K562 (cell line): ENCODE data around the gene ZNF384. TPM values are rescaled to one million over a fixed set of nuclear protein-coding genes. Genes with fewer than 3 reads are reported as not detected.

ENCODE experiments used
- ELF1 ChIP-seq: fragments of 200-800 bp; sonication (Bioruptor generic); IDR thresholded peaks from 2 replicates; pipeline ENCODE4 v1.6.1; 2016; ENCODE audit warnings: missing genetic modification characterization, missing compliant biosample characterization
- L3MBTL2 ChIP-seq: fragments of 450-650 bp; IDR thresholded peaks from 2 replicates; pipeline ENCODE4 v1.6.1; 2016; ENCODE audit warnings: mild to moderate bottlenecking, moderate library complexity
- MYC ChIP-seq, 2 experiments: fragments of 250-450 bp in 1 of 2; sonication (Bioruptor Pico) in 1 of 2; IDR thresholded peaks; 2 replicates each; pipeline versions ENCODE4 v1.5.1 to v1.6.1; 2012 to 2021; ENCODE audit warnings: low read depth in 2 of 2, borderline replicate concordance in 1 of 2, improper control_type of control experiment in 1 of 2, low read length in 1 of 2, mild to moderate bottlenecking in 1 of 2, moderate library complexity in 1 of 2
- NFE2 ChIP-seq: IDR thresholded peaks from 2 replicates; pipeline ENCODE4 v1.6.1; 2014; ENCODE audit warnings: antibody characterized with exemption, low read depth
- PCBP1 ChIP-seq: fragments of 200-400 bp; formaldehyde crosslinking; IDR thresholded peaks from 2 replicates; pipeline ENCODE4 v1.6.1; 2018; ENCODE audit warnings: mild to moderate bottlenecking, low read depth, low read length; ENCODE audit not compliant: poor library complexity, severe bottlenecking
- RAD51 ChIP-seq: fragments of 450-650 bp; IDR thresholded peaks from 2 replicates; pipeline ENCODE4 v1.7.1; 2016; ENCODE audit warnings: low read depth, mild to moderate bottlenecking, borderline replicate concordance
- ZNF175 ChIP-seq: fragments of 200-800 bp; sonication (Bioruptor generic); IDR thresholded peaks from 2 replicates; pipeline ENCODE4 v1.6.1; 2016; ENCODE audit warnings: low read depth, mild to moderate bottlenecking, missing genetic modification characterization, missing compliant biosample characterization
- polyA plus RNA-seq, 8 experiments: library from polyadenylated mRNA; depleted of rRNA in 4 of 8; stranded (reverse) in 5 of 8; unstranded in 3 of 8; fragments of >200 nt; fragmentation: Nextera tagmentation in 2 of 8; fragmentation: Illumina TruSeq in 1 of 8; extraction: Ambion mirVana in 2 of 8; extraction: Trizol in 1 of 8; gene quantifications; 2 replicates each; pipeline versions ENCODE4 v1.2.1 to v1.2.3, GENCODE V29; 2011 to 2014; ENCODE audit warnings: inconsistent platforms in 1 of 8, missing spikeins in 1 of 8
- total RNA-seq, 7 experiments: library from RNA; depleted of rRNA in 6 of 7; stranded (reverse); fragments of >200 nt in 6 of 7; fragmentation: Illumina TruSeq in 2 of 7; extraction: Trizol in 2 of 7; gene quantifications; 2 replicates each; pipeline versions ENCODE4 v1.2.1 to v1.2.3, GENCODE V29; 2011 to 2021; ENCODE audit warnings: low replicate concordance in 1 of 7
- TF ChIP-seq, protein P1 (sequence below): fragments of 450-650 bp; IDR thresholded peaks from 2 replicates; pipeline ENCODE4 v1.6.1; 2016; ENCODE audit warnings: mild to moderate bottlenecking, moderate library complexity
- TF ChIP-seq, protein P2 (sequence below), 2 experiments: fragments of 450-650 bp; conservative IDR thresholded peaks; 2 replicates each; pipeline ENCODE4 v1.6.1; 2017; ENCODE audit warnings: mild to moderate bottlenecking in 2 of 2, moderate library complexity in 2 of 2
- TF ChIP-seq, protein P3 (sequence below): sonication (generic); formaldehyde crosslinking; IDR thresholded peaks from 2 replicates; pipeline ENCODE4 v1.8.0; 2022; ENCODE audit warnings: mild to moderate bottlenecking, missing genetic modification reagents

ZNF384 gene
- total and polyA plus RNA-seq, 9 of the 15 experiments (the other 6 are each of a cell fraction or from before 2014, with no cell fraction given) = 0.36 to 64.8 (median 21.3) TPM

DNA sequence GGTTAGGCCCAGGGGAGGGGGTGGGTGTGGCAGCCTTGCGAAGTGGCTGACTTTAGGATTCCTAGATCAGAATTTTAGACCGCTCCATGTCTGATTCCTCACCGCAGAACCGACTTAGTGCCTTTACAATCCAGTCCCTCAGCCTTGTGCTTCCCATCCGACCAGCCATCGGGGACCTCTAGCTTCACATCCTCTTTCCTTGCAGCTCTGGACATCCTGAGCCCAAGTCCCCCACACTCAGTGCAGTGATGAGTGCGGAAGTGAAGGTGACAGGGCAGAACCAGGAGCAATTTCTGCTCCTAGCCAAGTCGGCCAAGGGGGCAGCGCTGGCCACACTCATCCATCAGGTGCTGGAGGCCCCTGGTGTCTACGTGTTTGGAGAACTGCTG lies 35.2 kb upstream of the ZNF384 start (continued):
- TF ChIP-seq, protein P1, sequence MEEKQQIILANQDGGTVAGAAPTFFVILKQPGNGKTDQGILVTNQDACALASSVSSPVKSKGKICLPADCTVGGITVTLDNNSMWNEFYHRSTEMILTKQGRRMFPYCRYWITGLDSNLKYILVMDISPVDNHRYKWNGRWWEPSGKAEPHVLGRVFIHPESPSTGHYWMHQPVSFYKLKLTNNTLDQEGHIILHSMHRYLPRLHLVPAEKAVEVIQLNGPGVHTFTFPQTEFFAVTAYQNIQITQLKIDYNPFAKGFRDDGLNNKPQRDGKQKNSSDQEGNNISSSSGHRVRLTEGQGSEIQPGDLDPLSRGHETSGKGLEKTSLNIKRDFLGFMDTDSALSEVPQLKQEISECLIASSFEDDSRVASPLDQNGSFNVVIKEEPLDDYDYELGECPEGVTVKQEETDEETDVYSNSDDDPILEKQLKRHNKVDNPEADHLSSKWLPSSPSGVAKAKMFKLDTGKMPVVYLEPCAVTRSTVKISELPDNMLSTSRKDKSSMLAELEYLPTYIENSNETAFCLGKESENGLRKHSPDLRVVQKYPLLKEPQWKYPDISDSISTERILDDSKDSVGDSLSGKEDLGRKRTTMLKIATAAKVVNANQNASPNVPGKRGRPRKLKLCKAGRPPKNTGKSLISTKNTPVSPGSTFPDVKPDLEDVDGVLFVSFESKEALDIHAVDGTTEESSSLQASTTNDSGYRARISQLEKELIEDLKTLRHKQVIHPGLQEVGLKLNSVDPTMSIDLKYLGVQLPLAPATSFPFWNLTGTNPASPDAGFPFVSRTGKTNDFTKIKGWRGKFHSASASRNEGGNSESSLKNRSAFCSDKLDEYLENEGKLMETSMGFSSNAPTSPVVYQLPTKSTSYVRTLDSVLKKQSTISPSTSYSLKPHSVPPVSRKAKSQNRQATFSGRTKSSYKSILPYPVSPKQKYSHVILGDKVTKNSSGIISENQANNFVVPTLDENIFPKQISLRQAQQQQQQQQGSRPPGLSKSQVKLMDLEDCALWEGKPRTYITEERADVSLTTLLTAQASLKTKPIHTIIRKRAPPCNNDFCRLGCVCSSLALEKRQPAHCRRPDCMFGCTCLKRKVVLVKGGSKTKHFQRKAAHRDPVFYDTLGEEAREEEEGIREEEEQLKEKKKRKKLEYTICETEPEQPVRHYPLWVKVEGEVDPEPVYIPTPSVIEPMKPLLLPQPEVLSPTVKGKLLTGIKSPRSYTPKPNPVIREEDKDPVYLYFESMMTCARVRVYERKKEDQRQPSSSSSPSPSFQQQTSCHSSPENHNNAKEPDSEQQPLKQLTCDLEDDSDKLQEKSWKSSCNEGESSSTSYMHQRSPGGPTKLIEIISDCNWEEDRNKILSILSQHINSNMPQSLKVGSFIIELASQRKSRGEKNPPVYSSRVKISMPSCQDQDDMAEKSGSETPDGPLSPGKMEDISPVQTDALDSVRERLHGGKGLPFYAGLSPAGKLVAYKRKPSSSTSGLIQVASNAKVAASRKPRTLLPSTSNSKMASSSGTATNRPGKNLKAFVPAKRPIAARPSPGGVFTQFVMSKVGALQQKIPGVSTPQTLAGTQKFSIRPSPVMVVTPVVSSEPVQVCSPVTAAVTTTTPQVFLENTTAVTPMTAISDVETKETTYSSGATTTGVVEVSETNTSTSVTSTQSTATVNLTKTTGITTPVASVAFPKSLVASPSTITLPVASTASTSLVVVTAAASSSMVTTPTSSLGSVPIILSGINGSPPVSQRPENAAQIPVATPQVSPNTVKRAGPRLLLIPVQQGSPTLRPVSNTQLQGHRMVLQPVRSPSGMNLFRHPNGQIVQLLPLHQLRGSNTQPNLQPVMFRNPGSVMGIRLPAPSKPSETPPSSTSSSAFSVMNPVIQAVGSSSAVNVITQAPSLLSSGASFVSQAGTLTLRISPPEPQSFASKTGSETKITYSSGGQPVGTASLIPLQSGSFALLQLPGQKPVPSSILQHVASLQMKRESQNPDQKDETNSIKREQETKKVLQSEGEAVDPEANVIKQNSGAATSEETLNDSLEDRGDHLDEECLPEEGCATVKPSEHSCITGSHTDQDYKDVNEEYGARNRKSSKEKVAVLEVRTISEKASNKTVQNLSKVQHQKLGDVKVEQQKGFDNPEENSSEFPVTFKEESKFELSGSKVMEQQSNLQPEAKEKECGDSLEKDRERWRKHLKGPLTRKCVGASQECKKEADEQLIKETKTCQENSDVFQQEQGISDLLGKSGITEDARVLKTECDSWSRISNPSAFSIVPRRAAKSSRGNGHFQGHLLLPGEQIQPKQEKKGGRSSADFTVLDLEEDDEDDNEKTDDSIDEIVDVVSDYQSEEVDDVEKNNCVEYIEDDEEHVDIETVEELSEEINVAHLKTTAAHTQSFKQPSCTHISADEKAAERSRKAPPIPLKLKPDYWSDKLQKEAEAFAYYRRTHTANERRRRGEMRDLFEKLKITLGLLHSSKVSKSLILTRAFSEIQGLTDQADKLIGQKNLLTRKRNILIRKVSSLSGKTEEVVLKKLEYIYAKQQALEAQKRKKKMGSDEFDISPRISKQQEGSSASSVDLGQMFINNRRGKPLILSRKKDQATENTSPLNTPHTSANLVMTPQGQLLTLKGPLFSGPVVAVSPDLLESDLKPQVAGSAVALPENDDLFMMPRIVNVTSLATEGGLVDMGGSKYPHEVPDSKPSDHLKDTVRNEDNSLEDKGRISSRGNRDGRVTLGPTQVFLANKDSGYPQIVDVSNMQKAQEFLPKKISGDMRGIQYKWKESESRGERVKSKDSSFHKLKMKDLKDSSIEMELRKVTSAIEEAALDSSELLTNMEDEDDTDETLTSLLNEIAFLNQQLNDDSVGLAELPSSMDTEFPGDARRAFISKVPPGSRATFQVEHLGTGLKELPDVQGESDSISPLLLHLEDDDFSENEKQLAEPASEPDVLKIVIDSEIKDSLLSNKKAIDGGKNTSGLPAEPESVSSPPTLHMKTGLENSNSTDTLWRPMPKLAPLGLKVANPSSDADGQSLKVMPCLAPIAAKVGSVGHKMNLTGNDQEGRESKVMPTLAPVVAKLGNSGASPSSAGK = peak; percentile 54
- TF ChIP-seq, protein P2, sequence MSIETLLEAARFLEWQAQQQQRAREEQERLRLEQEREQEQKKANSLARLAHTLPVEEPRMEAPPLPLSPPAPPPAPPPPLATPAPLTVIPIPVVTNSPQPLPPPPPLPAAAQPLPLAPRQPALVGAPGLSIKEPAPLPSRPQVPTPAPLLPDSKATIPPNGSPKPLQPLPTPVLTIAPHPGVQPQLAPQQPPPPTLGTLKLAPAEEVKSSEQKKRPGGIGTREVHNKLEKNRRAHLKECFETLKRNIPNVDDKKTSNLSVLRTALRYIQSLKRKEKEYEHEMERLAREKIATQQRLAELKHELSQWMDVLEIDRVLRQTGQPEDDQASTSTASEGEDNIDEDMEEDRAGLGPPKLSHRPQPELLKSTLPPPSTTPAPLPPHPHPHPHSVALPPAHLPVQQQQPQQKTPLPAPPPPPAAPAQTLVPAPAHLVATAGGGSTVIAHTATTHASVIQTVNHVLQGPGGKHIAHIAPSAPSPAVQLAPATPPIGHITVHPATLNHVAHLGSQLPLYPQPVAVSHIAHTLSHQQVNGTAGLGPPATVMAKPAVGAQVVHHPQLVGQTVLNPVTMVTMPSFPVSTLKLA (conservative IDR thresholded peaks at IDR 0.05) = peak; percentile 2 to 44; a peak in 1 of 4 replicates
- TF ChIP-seq RAD51 = no peak
- TF ChIP-seq NFE2 = peak; percentile 43; the same call in 1 of the 2 replicates
- 0 out of 2 replicates have a peak, but pooled peaks have one; percentile 34 for TF ChIP-seq ZNF175 (CRISPR knock-in tag)
- TF ChIP-seq, protein P3, sequence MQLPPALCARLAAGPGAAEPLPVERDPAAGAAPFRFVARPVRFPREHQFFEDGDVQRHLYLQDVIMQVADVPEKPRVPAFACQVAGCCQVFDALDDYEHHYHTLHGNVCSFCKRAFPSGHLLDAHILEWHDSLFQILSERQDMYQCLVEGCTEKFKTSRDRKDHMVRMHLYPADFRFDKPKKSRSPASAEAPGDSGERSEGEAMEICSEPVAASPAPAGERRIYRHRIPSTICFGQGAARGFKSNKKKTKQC (CRISPR knock-in tag) = 0 out of 2 replicates have a peak, but pooled peaks have one; percentile 6
- TF ChIP-seq ELF1 (tag) = 0 out of 2 replicates have a peak, but pooled peaks have one; percentile 16
- TF ChIP-seq MYC (IDR thresholded peaks at IDR 0.05; ENCODE audit: low read depth, low read length) = no peak
- TF ChIP-seq MYC (CRISPR knock-in tag; IDR thresholded peaks at IDR 0.05; ENCODE audit: borderline replicate concordance, low read depth) = peak; percentile 2; the same call in 1 of the 2 replicates
- TF ChIP-seq L3MBTL2 = peak; percentile 81
- no peak for TF ChIP-seq PCBP1
- TF ChIP-seq, all 486 proteins: peak for 10
